BE2C (cell line): ENCODE results near the gene ARID3A.

ENCODE experiments used
- DNase-seq: peaks from one replicate; pipeline ENCODE4 v3.0.0-alpha.2; 2020
- H3K27me3 ChIP-seq: fragments of 250-450 bp; sonication (Bioruptor Pico); 2 replicates; pipeline ENCODE4 v1.5.1; 2020; ENCODE audit warnings: mild to moderate bottlenecking
- H3K36me3 ChIP-seq: fragments of 250-450 bp; sonication (Bioruptor Pico); 2 replicates; pipeline ENCODE4 v1.5.1; 2020; ENCODE audit warnings: mild to moderate bottlenecking
- H3K4me1 ChIP-seq: fragments of 250-450 bp; sonication (Bioruptor Pico); 2 replicates; pipeline ENCODE4 v1.5.1; 2020
- H3K4me3 ChIP-seq: 2 replicates; pipeline ENCODE4 v1.5.1; 2011; ENCODE audit warnings: low read depth, low read length
- H3K9me3 ChIP-seq: fragments of 250-450 bp; sonication (Bioruptor Pico); 2 replicates; pipeline ENCODE4 v1.5.1; 2020
- TF ChIP-seq, protein P1 (sequence below): IDR thresholded peaks from 2 replicates; pipeline ENCODE4 v1.5.1; 2012; ENCODE audit warnings: mild to moderate bottlenecking, low read depth, low read length

ARID3A gene

GRCh38 chr19:1017906-1018305, 92.1 kb downstream of the ARID3A start:
- H3K36me3 ChIP-seq: peaks cover 25% of the 10 kb centered on the region
- H3K4me3 ChIP-seq: no peak overlapping the region

DNA sequence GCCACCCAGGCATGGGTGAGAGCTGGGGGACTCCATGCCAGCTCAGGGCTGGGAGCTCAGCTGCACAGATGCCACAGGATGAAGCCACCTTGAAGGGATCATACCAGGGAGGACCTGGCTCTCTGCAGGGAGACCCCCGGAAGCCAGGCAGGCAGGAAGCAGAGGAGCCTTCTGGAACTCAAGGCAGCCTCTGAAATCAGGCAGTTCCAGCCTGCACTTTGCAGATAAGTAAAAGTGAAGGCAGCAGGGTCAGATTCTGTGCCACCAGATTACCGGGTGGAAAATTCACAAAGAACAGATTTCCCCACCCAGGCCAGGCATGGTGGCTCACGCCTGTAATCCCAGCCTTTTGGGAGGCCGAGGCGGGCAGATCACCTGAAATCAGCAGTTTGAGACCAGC, 92.6 kb downstream of the ARID3A start:
- H3K36me3 ChIP-seq: peaks cover 20% of the 10 kb centered on the region
- H3K9me3 ChIP-seq: no peaks in the 10 kb centered on the region
- no peak for DNase-seq
- H3K27me3 ChIP-seq: no peaks in the 10 kb centered on the region
- H3K4me3 ChIP-seq: no peak overlapping the region
- TF ChIP-seq, protein P1, sequence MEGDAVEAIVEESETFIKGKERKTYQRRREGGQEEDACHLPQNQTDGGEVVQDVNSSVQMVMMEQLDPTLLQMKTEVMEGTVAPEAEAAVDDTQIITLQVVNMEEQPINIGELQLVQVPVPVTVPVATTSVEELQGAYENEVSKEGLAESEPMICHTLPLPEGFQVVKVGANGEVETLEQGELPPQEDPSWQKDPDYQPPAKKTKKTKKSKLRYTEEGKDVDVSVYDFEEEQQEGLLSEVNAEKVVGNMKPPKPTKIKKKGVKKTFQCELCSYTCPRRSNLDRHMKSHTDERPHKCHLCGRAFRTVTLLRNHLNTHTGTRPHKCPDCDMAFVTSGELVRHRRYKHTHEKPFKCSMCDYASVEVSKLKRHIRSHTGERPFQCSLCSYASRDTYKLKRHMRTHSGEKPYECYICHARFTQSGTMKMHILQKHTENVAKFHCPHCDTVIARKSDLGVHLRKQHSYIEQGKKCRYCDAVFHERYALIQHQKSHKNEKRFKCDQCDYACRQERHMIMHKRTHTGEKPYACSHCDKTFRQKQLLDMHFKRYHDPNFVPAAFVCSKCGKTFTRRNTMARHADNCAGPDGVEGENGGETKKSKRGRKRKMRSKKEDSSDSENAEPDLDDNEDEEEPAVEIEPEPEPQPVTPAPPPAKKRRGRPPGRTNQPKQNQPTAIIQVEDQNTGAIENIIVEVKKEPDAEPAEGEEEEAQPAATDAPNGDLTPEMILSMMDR: no peak
- H3K4me1 ChIP-seq: peaks cover 7% of the 10 kb centered on the region

More at GRCh38 chr19:1017906-1018305, 92.1 kb downstream of the ARID3A start:
- TF ChIP-seq, protein P1: no peak
- Histone ChIP-seq H3K27me3 (no peaks in the 10 kb centered on the region), H3K9me3 (no peaks in the 10 kb centered on the region), H3K4me1 (peaks cover 7% of the 10 kb centered on the region)
- no peak for DNase-seq

DNA sequence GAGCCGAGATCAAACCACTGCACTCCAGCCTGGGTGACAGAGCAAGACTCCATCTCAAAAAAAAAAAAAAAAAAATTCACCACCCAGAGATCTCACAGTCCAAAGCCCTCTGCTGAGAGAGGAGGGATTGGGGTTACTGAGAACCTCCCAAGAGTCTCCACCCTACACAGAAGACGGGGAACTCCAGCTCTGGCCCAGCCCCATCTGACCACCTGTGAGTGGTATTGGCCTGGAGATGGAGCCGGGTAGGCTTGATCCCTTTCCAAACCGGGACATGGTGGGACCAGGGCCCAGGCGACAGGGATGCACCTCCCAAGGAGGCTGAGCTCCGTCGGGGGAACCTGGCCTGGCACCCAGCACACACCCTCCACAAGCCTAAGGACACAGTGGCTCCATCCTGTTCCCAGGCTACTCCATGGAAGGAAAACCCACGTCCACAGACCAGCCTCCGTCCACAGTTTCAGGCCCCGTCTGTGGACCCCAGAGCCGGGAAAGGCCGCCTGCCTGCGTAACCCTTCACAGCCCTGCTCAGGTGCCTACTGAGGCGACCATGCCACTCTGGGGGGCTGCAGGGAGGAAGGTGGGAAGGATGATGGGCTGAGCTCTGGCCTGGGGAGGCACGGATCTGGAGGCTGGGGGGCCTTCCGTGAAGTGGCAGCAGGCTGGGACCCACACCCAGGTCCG, 93.2 kb downstream of the ARID3A start:
- peak overlapping the region; percentile 87 for H3K4me3 ChIP-seq
- no peaks in the 10 kb centered on the region for H3K9me3 ChIP-seq
- DNase-seq: no peak
- H3K36me3 ChIP-seq: peaks cover 13% of the 10 kb centered on the region
- peaks cover 7% of the 10 kb centered on the region for H3K4me1 ChIP-seq
- TF ChIP-seq, protein P1: no peak
- no peaks in the 10 kb centered on the region for H3K27me3 ChIP-seq

DNA sequence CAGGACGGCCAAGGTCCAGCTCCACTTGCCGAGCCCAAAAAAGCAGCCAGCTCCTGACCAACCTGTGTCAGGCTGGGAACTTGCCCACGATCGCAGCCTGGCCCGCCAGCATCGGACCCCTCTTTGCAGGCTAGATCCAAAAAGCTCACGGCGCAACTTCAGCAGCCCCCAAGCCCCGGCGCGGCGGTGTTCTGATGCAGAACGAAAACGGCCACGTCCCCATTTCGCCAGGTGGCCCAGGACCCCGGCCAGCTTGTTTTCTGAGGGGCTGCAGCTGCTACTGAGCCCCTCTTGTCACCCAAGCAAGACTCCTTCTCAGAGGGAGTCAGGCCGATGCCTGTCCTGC, 93.8 kb downstream of the ARID3A start:
- no peak for DNase-seq
- H3K9me3 ChIP-seq: no peaks in the 10 kb centered on the region
- peak overlapping the region; percentile 87 for H3K4me3 ChIP-seq
- H3K27me3 ChIP-seq: no peaks in the 10 kb centered on the region
- TF ChIP-seq, protein P1: no peak
- peaks cover 8% of the 10 kb centered on the region for H3K36me3 ChIP-seq
- peaks cover 7% of the 10 kb centered on the region for H3K4me1 ChIP-seq

DNA sequence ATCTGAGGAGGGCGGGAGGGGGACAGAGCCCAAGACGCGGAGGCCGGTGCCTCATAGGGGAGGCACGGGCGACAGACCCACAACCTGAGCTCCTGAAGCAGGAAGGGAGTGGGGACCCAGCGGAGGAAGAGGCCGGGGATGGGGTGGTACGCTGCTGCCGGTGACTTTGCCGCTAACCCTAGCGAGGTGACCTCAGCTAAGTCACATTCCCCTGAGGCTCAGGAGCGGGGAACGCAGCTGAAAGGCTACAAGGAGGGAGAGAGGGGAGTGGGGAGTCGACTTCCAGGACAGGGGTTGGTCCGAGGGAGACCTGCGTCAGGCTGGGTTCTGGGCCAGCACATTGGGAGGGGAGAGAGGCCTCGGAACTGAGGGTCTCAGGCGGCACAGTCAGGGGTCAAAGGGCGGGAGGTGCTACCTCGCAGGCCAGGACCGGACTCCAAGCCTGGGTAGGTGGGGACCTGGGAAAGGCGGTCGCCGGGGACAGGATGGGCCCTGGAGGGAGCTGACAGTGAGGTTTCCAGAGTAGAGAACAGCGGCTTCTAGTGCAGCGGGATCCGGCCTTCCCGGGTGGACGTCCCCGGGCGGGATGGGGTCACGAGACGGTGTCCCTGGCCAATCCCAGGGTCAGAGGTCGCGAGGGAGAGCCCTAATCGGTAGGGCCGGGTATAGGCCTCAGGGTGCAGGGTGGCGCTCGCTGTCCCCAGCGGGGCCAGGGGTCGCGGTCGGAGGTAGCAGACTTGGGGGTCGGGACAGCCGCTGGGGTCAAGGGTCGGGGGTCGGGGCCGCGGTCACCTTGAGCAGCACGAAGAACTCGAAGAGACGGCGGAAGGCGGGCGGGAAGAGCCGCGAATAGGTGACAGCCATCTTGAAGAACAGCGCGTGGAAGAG, 94.4 kb downstream of the ARID3A start:
- no peaks in the 10 kb centered on the region for H3K27me3 ChIP-seq
- no peak for DNase-seq
- H3K4me1 ChIP-seq: peaks cover 7% of the 10 kb centered on the region
- TF ChIP-seq, protein P1: no peak
- peak overlapping the region; percentile 87 for H3K4me3 ChIP-seq
- H3K36me3 ChIP-seq: peaks cover 8% of the 10 kb centered on the region
- H3K9me3 ChIP-seq: no peaks in the 10 kb centered on the region
